ENCODE measurements around the gene BCAS3.
"Not testable (repeated sequence)": the region's sequence is repeated elsewhere in the genome, so short reads cannot be mapped to it uniquely, and the experiment has no call there.

BCAS3 gene

DNA sequence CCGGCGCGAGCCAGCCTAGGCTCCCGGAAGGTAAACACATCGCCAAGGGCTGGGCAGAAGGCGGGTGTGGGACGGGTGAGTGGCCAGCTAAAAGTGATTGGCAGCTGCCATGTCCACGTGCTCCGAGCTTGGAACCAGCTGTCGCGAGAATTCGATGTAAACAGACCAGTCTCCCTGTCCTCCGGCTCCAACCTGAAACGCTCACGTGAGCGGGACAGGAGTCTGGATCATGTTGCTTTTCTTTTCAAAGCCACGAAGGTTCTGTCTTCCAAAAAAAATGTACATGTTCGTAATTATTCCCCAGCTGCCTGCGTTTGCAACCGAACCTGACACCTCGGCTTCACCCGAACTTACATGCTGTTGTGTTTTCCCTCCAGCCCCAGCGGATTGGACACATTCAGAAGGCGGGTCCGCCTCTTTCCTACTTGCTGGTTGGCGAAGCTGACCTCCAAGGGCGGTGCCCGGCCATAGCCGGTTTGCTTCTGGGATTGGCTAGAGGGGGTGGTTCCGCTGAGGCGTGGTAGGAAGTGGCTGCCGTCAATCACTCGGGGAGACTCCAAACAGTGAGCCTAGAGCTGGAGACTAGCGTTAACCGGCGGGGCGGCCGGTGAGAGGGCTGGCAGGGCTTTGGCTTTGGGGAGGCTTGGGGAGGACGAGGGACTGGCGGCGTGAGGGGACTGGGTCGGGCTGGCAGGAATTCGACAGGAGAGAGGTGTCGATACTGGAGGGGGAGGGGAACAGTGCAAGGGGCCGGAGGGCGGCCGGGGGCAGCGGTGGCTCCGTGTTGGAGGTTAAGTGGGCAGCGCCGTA lies at the start of gene BCAS3:
Gene BCAS3 (plus strand): TSS at position 544 of the 810 bp plus-strand sequence.
- DNase-seq = peak; percentile 99

DNA sequence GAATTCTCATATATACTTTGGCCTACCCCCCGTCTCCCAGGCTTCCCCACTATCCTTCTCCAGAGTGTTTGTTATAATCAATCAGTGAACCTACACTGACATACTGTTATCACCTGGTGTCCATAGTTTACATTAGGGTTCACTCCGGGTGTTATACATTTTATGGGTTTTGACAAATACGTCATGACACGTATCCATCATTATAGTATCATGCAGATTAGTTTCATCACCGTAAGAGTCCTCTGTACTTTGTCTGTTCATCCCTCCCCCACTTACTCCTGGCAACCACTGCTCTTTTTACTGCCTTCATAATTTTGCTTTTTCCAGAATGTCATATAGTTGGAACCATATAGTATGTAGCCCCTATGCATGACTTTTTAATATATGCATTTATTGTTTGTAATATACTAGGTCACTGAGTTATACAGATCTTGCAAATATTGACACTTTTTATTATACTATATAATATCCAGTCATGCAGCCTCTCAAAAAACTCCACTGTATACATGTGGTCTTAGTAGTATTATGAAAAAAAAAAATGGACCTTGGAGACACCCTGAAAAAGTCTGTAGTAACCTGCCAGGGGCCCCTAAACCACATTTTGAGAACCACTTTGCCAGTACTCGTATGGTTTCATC lies 49.3 kb upstream of the BCAS3 start:
- no peak for DNase-seq

DNA sequence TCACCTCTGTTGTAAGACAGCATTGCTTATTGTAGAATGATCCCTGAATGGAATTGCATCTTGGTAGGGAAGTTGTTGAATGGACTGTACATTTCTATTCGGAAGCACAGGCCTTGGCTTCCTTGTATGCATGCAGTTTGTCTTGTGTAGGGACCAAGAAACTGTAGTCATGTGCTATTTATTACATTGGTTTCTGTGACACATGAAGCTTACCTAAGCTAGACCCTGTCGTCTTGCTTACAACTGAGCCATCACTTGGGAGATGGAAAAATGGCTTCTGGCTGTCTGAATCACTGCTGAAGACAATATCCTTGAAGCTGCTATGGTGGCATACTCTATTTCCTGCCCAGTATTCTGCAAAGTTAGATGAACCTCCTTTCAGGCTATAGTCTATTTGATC lies 48.5 kb upstream of the BCAS3 start:
- no peak for DNase-seq

DNA sequence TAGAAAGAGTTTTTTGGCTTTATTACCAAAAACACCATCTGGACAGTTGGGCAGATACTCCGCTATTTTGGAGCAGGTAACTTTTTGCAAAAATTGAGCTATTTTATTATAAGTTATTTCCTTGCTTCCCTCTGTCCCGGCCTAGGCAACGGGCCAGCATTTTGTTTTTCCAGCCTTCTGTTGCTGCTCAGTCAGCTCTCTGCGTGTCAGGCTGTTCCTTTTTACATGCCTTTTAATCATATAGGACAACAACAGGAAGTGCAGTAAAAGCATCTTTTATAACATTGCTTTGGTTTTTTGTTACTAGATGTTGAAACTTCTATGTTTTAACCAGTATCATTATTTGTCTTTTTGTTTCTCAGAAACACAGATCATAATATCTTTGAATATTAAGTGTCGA lies 47.3 kb upstream of the BCAS3 start:
- peak; percentile 33 for DNase-seq

DNA sequence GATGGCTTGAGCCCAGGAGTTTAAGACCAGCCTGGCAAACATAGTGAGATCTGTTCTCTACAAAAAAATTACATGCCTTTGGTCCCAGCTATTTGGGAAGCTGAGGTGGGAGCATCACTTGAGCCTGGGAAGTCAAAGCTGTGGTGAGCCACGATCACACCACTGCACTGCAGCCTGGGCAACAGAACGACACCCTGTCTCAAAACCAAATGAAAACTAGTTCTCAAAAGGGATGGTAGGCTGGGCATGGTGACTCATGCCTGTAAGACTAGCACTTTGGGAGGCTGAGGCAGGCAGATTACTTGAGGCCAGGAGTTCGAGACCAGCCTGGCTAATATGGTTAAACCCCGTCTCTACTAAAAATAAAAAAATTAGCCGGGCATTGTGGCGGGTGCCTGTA lies 46.5 kb upstream of the BCAS3 start:
- no peak for DNase-seq

DNA sequence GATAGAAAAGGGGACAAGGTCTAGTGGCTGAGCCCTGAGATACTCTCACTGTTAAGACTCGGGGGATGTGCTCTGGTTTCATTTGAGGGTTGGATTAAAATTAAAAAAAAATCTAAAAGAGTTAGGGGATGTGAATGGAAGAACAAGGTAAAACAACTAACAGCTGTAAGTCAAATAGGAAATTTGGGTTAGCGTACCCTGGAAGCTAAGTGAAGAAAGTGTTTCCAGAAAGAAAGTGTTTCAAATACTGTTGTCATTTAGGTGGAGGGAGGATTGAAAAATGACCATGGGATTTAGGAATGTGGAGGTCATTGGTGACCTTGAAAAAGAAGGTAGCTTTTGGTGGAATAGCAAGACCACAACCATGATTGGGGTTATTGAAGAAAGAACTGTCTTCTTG lies 40.0 kb upstream of the BCAS3 start:
- no peak for DNase-seq

DNA sequence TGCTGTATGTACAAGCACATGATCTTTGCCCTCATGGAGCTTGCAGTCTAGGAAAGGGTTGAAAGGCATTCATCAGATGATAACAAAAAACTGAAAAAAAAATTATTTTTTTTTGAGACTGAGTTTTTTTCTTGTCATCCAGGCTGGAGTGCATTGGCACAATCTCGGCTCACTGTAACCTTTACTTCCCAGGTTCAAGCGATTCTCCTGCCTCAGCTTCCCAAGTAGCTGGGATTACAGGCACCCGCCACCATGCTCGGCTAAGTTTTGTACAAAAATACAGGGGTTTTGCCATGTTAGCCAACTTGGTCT lies 38.7 kb upstream of the BCAS3 start:
- no peak for DNase-seq

DNA sequence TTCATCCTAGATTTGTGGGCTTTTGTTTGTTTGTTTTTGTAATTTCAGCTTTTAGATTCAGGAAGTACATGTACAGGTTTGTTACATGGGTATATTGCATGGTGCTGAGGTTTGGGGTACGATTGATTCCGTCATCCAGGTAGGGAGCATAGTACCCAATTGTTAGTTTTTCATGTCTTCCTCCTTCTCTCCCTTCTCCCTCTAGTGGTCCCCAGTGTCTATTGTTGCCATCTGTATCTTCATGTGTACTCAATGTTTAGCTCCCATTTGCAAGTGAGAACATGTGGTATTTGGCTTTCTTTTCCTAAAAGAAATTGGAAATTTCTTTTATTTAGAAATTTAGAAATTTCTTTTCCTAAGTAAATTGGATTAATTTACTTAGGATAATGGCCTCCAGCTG lies 37.1 kb upstream of the BCAS3 start:
- DNase-seq = no peak

DNA sequence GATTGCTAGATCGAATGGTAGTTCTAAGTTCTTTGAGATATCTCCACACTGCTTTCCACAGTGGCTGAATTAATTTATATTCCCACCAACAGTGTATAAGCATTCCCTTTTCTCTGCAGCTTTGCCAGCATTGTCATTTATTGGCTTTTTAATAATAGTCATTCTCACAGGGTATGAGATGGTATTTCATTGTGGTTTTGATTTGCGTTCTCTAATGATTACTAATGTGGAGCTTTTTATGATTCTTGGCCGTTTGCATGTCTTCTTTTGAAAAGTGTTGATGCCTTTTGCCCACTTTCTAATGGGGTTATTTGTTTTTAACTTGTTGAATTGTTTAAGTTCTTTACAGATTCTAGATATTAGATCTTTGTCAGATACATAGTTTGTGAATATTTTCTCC lies 36.5 kb upstream of the BCAS3 start:
- no peak for DNase-seq

DNA sequence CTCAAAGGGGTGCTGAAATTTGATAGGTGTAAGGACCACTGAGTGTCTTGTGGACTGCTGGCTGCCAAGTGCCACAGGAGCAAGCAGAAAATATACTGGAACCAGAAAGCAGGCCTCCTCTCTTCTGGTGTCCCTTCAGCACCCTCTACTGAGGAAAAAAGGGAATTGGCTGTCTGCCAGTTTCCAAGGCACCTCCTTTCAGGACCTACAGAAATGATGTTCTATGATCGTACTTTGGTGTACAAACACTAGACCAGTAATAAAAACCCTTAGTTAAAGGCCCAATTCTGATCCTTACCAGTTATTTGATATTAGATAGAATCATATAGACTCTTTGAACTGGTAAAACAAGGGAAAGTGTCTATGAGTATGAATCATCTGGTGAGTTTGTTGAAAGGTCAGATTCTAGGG lies 35.8 kb upstream of the BCAS3 start:
- peak; percentile 64 for DNase-seq

DNA sequence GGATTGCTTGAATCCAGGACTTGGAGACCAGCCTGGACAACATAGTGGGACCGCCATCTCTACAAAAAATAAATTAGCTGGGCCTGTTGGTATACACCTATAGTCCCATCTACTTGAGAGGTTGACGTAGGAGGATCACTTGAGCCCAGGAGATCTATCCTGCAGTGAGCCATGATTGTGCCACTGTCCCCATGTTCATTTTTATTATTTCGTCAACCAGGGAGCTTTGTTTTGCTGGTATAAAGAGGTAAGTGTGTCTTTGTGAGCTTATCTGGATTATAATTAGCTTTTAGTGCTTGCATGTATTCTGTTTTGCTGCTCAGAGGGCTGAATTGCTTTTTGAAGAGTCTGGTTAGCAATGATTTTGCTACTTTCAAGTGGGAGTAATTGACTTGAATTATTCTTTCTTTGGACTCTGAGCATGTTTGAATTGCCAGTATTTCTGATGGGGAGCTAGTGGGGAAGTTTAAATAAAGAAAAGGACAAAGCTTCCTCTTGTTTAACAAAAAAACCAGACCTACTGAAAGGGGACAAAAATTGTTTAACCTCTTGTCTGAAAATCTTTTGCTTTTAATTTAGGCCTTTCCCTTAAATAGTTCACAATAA lies 31.6 kb upstream of the BCAS3 start:
- no peak for DNase-seq

DNA sequence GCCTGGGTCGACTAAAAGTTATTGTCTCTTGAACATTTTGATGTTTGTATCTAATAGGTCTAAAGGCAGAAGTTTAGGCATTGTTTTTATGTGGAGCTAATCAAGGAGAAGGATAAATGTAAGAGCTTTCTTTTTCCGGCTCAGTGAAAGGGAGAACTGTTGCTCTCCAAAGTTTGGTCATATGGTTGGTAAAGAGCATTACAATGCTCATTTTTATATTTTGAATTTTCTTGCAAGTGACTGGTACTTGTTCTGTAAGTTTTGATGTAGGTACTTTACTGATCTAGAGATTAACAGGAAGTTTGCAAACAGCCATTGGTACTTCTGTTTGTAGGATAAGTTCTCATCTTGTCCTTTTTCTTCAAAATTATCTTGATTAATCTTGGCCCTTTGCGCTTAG lies 30.9 kb upstream of the BCAS3 start:
- DNase-seq = no peak

DNA sequence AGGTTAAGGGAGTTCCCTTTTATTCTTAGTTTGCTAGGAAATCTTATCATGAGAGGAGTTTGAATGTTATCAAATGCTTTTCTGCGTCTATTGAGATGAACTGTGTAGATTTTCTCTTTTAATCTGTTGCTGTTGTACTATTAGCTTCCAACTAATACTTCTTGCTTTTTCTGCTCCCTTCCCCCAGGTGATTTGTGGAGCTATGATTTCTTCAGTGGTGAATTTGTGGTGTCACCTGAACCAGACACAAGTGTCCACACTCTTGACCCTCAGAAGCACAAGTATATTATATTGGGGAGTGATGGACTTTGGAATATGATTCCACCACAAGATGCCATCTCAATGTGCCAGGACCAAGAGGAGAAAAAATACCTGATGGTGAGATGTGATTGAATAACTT lies 29.9 kb upstream of the BCAS3 start:
- DNase-seq = no peak

DNA sequence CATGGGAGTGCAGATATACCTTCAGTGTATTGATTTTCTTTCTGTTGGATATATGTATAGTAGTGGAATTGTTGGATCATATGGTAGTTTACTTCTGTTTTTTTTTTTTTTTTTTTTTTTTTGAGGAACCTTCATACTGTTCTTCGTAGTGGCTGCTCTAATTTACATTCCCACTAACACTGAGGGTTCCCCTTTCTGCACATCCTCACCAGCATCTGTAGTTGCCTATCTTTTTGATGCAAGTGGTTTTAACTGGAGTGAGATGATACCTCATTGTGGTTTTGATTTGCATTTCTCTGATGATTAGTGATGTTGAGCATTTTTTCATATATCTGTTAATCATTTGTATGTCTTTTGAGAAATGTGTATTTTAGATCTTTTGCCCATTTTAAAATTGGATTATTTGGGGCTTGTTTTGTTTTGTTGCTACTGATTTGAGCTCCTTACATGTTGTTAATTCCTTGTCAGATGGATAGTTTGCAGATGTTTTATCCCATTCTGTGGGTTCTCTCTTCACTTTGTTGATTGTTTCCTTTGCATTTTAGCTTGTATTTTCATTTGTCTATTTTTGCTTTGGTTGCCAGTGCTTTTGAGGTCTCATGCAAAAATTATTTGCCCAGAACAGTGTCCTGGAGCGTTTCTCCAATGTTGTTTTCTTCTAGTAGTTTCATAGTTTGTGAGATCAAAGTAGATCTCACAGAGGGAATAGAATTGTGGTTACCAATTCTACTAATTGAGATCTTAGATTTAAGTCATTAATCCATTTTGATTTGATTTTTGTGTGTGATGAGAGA lies 25.0 kb upstream of the BCAS3 start:
- DNase-seq = no peak

DNA sequence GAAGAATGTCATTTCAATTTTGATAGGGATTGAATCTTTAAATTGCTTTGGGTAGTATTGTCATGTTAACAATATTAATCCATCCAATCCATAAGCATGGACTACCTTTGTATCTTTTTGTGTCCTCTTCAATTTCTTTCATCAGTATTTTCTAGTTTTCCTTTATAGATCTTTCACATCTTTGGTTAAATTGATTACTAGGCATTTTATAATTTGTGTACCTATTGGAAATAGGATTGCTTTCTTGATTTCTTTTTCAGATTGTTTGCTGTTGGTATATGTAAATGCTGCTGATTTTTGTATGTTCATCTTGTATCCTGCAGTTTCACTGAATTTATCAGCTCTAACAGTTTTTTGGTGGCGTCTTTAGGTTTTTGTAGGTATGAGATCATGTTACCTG lies 24.1 kb upstream of the BCAS3 start:
- DNase-seq = no peak

DNA sequence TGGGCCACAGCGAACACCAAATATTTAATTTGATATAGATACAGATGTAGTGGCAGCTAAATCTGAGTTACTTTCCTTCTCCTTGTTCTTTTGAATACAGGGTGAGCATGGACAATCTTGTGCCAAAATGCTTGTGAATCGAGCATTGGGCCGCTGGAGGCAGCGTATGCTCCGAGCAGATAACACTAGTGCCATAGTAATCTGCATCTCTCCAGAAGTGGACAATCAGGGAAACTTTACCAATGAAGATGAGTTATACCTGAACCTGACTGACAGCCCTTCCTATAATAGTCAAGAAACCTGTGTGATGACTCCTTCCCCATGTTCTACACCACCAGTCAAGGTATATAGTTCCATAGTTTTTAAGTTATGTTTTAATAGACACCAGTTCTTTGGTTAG lies 21.2 kb upstream of the BCAS3 start:
- no peak for DNase-seq

DNA sequence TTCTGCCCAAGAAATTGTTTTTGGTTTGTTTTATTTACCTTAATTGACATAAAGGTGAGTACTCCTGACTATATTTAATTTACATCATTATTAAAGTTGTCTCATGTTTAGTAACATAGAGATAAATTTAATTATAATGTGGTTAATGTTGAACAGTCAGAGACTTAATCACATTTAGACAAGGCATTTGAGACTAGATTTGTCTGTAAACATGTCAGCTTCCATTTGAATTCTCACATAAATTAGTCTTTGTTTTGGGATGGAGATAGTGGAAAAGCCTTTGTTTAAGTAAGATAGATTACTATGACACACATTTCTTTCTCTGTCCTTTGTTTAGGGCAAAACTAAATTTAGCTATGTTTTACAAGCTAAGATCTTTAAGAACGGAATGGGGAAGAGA lies 18.5 kb upstream of the BCAS3 start:
- no peak for DNase-seq

DNA sequence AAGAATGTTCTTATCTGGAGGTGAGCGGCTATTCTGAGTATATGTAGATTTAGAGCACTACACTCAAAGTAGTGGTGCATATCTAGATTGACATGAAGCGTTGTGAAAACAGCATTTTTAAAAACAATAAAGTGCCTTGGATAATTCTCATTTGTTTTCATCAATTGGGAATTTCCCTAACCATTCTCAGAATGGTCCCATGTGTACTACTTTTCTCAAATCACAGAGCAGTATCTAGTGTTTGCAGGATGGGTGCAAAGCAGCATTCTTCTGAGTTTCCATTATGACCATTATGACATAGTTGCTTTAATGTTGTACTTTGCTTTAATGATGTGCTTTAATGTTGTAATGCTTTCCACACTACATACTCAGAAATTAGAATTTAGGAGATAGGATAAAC lies 16.2 kb upstream of the BCAS3 start:
- DNase-seq = no peak

DNA sequence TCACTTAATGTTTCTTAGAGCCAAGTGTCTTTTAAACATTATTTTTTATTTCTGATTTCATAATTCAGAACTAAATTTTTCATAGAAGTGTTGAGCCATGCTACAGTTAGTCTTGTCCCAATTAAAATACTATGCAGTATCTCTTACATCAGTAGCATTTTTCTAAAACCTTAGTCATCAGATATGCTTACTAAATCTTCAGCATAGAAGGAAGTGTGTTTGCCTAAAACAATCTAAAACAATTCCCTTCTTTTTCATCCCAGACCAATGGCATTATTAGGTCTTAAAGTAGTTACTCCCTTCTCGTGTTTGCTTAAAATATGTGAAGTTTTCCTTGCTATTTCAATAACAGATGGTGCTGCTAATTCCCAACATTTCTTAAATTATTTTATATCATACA lies 13.6 kb upstream of the BCAS3 start:
- no peak for DNase-seq

DNA sequence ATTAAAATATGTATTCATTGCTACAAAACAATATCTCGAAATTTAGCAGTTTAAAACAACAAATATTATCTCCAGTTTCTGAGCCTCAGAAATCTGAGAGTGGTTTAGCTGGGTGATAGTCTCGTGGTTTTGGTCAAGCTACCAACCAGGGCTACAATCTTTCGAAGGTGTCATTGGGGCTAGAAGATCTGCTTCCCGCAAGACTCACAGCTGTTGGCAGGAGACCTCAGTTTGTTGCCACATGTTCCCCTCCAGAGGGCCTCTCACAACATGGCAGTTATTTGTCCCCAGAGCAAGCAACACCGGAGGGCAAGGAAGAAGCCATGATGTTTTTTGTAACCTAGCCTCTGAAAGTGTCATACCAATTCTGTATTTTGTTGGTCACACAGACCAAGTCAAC lies 12.0 kb upstream of the BCAS3 start:
- no peak for DNase-seq

DNA sequence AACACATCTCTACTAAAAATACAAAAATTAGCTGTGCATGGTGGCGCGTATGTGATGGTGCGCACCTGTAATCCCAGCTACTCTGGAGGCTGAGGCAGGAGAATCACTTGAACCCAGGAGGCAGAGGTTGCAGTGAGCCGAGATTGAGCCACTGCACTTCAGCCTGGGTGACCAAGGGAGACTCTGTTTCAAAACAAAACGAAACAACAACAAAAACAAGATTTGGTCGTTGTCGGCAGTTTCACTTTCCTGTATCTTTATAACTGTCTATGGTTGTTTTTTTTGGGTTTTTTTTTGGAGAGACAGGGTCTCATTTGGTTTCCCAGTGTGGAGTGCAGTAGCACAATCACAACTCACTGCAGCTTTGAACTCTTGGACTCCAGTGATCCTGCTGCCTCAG lies 8.9 kb upstream of the BCAS3 start:
- not testable (repeated sequence) for DNase-seq

DNA sequence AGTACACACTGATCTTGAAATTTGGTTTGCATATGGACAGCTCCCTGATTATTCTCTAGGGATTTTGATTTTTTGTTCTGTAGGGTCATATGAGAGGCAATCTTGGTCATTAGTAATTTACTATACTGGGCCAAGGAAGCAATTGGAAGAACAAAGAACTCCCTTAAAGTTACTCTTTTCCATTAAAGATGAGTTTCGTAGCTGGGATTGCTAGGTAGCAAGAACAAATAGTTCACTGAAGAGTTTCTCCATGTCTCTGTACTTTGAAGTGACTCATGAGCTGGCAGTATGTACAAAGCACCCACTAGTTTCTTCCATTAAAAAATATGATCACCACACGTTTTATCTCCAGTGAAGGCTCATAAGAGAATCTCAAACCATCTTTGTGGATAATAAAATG lies 6.2 kb upstream of the BCAS3 start:
- DNase-seq = no peak

DNA sequence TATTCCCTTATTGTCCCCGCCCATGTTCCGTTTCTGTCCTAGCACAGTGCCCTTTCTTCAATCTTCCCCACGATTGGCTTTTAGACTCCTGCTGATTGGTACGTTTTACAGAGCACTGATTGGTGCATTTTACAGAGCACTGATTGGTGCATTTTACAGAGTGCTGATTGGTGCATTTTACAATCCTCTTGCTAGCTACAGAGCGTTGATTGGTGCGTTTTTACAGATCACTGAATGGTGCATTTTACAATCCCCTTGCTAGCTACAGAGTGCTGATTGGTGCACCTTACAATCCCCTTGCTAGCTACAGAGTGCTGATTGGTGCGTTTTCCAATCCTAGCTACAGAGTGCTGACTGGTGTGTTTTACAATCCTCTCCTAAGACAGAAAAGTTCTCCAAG lies 3.0 kb upstream of the BCAS3 start:
- DNase-seq = not testable (repeated sequence)

DNA sequence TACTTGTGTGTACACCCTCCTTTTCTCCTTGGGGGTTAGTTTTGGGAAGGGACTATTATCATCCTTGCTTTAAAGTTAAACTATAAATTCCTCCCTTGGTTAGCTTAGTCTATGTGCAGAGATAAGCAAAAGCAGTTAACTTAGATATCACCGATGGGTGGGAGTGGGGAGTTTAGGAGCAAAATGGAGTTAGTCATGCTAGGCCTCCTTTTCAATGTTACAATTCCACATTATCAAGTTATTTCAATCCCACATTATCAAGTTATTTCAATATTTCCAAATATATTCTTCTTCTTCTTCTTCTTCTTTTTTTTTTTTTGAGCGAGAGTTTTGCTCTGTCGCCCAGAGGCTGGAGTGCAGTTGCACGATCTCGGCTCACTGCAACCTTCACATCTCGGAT lies 1.7 kb upstream of the BCAS3 start:
- no peak for DNase-seq
